SH-SY5Y (cell line): ENCODE data around the gene DLL4.

Source experiments
- GATA2 ChIP-seq: IDR thresholded peaks from 2 replicates; pipeline ENCODE4 v1.6.1; 2011; ENCODE audit warnings: mild to moderate bottlenecking, low read depth, low read length
- GATA3 ChIP-seq: IDR thresholded peaks from 2 replicates; pipeline ENCODE4 v1.6.1; 2011; ENCODE audit warnings: low read depth, mild to moderate bottlenecking, low read length, moderate library complexity

GRCh38 chr15:40925863-40926658, 3.1 kb upstream of the DLL4 start:
- TF ChIP-seq GATA2 (no peak), GATA3 (no peak)
